ENCODE results near the gene HELT.

DNA sequence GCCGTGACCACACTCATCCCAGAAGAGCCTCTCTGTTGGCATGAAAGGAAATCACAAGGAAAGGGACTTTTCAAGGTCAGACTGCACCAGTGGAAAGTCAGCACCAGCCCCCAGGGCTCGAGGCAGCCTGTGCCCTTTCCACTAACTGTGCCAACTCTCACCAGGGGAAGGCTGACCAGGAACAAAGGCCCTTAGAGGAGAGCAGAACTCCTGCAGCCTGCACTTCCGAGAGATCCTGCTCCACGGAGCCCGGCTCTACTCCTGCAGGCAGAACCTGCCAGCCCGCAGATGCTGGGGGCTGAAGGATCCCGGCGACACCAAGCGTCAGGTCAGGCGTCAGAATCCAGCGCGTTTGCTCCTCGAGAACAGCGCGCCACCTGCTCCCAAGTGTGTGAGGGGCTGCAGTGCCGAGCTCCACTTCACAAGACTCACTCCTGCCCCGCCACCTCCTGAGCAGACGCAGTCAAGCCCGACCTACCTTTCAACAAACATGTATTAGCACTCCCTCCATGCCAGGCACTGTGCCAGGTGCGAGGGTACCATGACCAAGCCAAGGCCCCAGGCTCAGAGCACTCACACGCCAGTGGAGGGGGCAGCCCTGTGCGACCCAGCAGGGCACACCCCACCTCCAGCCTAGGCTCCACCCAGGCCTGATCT lies 13.6 kb upstream of the HELT start:
- TF ChIP-seq CTCF (IDR thresholded peaks at IDR 0.05; ENCODE audit: poor library complexity) = no peak
- no peak for TF ChIP-seq EZH2 (IDR thresholded peaks at IDR 0.05; ENCODE audit: borderline replicate concordance)
